Measurements from ENCODE around the gene FBXL7.

DNA sequence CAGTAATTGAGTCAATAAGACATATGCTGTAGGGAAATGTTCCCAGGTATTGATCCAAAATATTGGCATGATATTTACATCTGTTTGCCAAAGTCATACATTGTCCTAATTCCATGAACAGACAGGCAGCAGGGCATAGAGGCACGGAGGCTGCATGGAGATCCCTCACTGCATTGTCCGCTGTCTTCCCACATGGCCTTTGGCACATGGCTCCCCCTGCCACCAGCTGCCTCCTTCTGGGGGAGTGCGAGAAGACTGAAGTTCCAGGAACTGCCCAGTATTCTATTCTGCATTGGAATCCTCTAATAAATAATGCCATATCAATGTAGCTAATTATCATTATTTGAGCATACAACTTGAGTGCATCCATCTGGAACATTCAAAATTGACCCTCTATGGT, 269.0 kb downstream of the FBXL7 start:
- TF ChIP-seq, protein P1, sequence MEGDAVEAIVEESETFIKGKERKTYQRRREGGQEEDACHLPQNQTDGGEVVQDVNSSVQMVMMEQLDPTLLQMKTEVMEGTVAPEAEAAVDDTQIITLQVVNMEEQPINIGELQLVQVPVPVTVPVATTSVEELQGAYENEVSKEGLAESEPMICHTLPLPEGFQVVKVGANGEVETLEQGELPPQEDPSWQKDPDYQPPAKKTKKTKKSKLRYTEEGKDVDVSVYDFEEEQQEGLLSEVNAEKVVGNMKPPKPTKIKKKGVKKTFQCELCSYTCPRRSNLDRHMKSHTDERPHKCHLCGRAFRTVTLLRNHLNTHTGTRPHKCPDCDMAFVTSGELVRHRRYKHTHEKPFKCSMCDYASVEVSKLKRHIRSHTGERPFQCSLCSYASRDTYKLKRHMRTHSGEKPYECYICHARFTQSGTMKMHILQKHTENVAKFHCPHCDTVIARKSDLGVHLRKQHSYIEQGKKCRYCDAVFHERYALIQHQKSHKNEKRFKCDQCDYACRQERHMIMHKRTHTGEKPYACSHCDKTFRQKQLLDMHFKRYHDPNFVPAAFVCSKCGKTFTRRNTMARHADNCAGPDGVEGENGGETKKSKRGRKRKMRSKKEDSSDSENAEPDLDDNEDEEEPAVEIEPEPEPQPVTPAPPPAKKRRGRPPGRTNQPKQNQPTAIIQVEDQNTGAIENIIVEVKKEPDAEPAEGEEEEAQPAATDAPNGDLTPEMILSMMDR (optimal IDR thresholded peaks at IDR 0.05 in 1 of 3, IDR thresholded peaks at IDR 0.05 in 1 of 3, conservative IDR thresholded peaks at IDR 0.05 in 1 of 3; ENCODE audit: extremely low read depth in 1 of 3, insufficient read depth in 2 of 3, low read length in 3 of 3), result no peak
- TF ChIP-seq EZH2 (IDR thresholded peaks at IDR 0.05; ENCODE audit: low read length), result no peak
